PFSK-1 (cell line): ENCODE measurements around the gene WDR7.

Experiments used
- FOXP2 ChIP-seq: optimal IDR thresholded peaks from 2 replicates; pipeline ENCODE3; 2011; ENCODE audit warnings: borderline replicate concordance, control low read depth, inconsistent platforms; ENCODE audit not compliant: insufficient read depth; ENCODE audit errors: extremely low read length, extremely low read depth
- POLR2AphosphoS5 ChIP-seq: IDR thresholded peaks from 2 replicates; pipeline ENCODE4 v1.6.1; 2012; ENCODE audit warnings: low read depth, mild to moderate bottlenecking, control low read depth, low read length, moderate library complexity
- SIN3A ChIP-seq: IDR thresholded peaks from 2 replicates; pipeline ENCODE4 v1.6.1; 2012; ENCODE audit warnings: mild to moderate bottlenecking, low read length, moderate library complexity, borderline replicate concordance; ENCODE audit not compliant: insufficient read depth
- TAF1 ChIP-seq: IDR thresholded peaks from 2 replicates; pipeline ENCODE4 v1.6.1; 2012; ENCODE audit warnings: low read length, control low read depth, borderline replicate concordance; ENCODE audit not compliant: insufficient read depth
- TF ChIP-seq, protein P1 (sequence below), 2 experiments: IDR thresholded peaks; 2 replicates each; pipeline versions ENCODE4 v1.6.1 to v1.8.0; 2011 to 2012; ENCODE audit warnings: low read depth in 2 of 2, low read length in 2 of 2, control low read depth in 1 of 2, inconsistent platforms in 1 of 2, mild to moderate bottlenecking in 1 of 2, moderate library complexity in 1 of 2; ENCODE audit not compliant: insufficient read depth in 1 of 2

GRCh38 chr18:57060814-57061213, 409.7 kb downstream of the WDR7 start:
- TF ChIP-seq SIN3A (no peak), POLR2AphosphoS5 (no peak), TAF1 (no peak), FOXP2 (no peak)
- TF ChIP-seq, protein P1, sequence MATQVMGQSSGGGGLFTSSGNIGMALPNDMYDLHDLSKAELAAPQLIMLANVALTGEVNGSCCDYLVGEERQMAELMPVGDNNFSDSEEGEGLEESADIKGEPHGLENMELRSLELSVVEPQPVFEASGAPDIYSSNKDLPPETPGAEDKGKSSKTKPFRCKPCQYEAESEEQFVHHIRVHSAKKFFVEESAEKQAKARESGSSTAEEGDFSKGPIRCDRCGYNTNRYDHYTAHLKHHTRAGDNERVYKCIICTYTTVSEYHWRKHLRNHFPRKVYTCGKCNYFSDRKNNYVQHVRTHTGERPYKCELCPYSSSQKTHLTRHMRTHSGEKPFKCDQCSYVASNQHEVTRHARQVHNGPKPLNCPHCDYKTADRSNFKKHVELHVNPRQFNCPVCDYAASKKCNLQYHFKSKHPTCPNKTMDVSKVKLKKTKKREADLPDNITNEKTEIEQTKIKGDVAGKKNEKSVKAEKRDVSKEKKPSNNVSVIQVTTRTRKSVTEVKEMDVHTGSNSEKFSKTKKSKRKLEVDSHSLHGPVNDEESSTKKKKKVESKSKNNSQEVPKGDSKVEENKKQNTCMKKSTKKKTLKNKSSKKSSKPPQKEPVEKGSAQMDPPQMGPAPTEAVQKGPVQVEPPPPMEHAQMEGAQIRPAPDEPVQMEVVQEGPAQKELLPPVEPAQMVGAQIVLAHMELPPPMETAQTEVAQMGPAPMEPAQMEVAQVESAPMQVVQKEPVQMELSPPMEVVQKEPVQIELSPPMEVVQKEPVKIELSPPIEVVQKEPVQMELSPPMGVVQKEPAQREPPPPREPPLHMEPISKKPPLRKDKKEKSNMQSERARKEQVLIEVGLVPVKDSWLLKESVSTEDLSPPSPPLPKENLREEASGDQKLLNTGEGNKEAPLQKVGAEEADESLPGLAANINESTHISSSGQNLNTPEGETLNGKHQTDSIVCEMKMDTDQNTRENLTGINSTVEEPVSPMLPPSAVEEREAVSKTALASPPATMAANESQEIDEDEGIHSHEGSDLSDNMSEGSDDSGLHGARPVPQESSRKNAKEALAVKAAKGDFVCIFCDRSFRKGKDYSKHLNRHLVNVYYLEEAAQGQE (IDR thresholded peaks at IDR 0.05; ENCODE audit: insufficient read depth in 1 of 2, low read depth in 2 of 2, low read length in 2 of 2): no peak
